ENCODE results near the gene SLC16A9.
"Not testable (repeated sequence)": the region's sequence is repeated elsewhere in the genome, so short reads cannot be mapped to it uniquely, and the experiment has no call there.

SLC16A9 gene, protein sequence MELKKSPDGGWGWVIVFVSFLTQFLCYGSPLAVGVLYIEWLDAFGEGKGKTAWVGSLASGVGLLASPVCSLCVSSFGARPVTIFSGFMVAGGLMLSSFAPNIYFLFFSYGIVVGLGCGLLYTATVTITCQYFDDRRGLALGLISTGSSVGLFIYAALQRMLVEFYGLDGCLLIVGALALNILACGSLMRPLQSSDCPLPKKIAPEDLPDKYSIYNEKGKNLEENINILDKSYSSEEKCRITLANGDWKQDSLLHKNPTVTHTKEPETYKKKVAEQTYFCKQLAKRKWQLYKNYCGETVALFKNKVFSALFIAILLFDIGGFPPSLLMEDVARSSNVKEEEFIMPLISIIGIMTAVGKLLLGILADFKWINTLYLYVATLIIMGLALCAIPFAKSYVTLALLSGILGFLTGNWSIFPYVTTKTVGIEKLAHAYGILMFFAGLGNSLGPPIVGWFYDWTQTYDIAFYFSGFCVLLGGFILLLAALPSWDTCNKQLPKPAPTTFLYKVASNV

DNA sequence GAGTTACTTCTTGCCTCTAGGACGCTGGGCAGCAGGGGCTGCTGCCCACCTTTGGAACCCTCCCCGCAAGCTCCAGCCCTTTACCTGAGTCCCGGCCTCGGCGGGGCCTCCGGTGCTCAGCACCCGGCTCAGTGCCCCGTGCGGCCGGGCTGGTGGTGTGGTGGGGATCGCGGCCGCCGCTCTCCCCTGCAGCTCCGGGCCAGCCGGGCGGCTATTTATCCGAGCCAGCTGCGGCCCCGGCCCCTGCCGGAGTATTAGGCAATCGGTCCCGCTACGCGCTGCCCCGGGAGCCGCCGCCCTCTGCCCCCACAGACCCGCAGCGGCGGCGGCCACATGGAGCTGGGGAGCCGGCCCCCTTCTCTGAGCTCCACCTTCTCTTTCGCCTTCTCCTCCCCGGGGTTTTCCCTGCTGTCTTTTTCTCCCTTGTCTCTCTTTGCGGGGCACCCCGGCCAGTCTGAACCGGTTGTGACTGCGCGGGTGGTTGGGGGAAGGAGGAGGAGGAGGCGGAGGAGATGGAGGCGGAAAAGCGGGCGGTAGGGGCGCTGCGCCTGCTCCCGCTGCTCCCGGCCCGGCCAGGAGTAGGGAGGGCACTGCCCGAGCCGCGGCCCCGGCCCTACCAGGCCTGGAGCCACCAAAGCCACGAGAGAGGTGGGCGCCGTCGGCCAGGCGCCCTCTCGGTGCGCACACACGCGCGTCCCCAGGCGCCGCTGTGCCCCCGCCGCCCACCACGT lies at the start of gene SLC16A9:
TSS of gene SLC16A9 (minus strand) at position 456 of the 731 bp plus-strand sequence. CDS start 25,559 bp downstream, outside the sequence.
- DNase-seq (ENCODE audit: low read depth), result no peak

DNA sequence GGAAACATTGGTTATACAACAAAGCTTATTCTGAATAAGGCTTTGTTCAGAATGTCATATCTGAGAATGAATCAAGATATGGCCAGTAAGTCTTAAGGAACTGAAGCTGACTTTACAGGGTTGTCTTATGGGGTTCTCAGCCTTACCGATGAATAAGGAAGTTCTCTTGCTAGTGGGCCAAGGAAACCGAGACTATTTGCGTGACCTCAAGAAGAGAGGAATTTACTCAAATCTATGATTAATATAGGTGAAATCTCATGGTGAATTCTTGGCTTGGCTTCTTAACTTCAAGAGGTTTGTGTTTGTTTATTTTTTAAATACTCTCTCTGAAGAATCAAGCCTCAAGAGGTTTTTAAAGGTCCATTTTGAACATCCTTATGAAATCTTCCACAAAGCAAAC lies 48.3 kb upstream of the SLC16A9 start:
- no peak for DNase-seq (ENCODE audit: low read depth)

DNA sequence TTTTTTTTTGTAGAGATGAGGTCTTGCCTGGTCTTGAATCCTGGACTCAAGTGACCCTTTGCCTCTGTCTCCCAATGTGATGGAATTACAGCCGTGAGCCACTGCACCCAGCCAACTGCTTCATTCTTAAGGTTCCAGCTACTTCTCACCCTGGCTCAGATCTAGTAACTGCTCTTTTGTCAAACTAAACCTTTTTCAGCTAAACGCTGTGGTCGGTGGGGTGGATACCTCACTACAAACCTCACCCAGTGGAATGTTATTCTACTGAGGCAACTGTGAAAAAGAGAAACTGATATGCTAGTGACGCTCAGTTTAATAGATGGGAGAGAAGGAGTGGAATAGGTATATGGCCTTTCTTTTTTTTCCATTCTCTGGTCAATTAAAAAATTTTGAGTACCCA lies 45.3 kb upstream of the SLC16A9 start:
- no peak for DNase-seq (ENCODE audit: low read depth)

DNA sequence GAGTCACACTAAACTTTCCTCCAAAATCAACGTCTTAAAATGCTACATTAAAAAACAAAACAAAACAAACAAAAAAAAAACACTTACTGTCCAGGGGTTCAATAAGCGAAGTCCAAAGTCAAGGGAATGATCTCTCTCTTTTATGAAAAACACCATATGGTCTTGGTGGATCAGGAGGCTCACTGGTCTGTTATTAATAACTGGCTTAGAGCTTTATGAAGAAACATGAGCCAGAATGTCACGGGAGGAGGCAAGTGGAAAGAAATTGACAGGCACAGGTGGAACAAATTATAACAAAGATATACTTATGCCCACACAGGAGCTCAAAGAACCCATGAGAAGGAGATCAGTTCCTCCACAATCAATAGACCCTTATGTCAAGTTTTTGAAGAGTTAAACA lies 43.6 kb upstream of the SLC16A9 start, which contains the start of gene MRLN:
TSS of gene MRLN (minus strand) at position 189 of the 400 bp plus-strand sequence.
- no peak for DNase-seq (ENCODE audit: low read depth)

DNA sequence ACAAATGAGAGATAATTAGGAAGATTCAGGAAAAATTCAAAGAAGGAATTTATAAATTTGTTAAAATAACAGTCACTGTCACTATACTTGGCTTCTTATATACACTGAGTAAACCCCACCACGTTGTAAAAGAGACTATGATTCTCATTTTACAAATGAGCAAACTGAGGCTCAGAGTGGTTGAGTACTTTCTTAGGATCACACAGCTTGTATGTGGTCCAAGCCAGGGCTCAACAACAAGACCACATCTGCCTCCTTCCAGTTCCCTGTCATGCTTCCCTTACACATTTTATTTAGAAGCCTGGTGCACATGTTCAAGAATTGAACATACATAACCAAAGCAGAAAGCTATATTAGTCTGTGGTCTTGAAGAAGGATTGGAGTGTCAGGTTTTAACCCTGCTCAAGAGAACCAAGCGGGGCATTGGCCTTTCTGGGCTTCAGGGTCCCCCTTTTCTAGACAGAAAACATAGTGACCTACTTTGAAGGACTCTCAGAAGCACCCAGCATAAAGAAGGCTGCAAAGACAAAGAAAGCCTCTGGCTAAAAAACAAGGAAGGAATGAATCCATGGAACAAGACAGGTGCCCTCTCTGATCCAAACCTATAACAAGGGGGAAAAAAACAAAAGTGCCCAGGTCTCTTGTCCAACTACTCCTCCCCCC lies 42.8 kb upstream of the SLC16A9 start:
- no peak for DNase-seq (ENCODE audit: low read depth)

DNA sequence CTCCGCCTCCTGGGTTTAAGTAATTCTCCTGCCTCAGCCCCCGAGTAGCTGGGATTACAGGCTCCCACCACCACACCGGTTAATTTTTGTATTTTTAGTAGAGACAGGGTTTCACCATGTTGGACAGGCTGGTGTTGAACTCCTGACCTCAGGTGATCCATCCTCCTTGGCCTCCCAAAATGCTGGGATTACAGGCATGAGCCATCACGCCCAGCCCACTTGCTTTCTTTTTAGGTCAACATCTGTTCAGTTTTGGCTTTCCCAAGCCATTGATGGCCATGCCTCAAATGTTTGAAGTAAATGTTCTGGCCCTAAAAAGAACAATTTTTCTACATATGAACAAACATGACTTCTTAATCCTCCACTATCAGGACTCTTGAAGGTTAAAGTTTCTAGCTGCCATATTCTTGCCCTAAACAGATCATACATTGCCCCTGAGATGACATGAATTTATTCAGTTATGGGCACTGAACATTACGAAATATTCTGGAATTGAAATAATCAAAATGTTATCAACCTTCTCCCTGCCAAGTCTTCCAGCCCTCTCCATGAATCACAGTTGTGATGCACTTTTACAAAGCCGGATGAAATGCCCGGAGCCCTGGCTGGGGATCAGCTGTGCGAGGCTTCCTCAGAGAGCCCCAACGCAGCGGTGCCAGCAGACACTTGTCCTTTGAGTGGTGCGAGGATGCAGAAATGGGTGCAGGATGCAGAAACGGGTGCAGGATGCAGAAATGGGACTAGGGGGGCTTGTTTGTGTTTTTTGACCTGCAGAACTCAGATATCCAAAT lies 40.7 kb upstream of the SLC16A9 start:
- DNase-seq (ENCODE audit: low read depth), result no peak

DNA sequence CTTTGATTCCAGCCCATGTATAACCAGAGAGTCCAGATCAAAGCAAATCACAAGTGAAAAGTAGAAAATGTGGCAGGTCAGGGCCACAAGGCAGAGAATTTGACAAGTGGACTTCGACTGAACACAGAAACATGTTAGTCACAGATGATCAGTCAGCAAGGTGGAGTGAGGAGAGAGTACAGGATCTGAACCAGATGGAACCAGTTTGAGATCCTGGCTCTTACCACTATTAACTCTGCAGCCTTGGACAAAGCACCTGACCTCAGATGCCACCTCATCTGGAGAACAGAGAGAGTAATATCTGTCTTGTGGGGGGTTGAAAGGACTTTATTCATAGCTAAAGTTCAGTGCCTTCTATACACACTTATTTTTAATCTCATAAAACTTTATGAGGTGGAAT lies 39.2 kb upstream of the SLC16A9 start:
- DNase-seq (ENCODE audit: low read depth), result no peak

DNA sequence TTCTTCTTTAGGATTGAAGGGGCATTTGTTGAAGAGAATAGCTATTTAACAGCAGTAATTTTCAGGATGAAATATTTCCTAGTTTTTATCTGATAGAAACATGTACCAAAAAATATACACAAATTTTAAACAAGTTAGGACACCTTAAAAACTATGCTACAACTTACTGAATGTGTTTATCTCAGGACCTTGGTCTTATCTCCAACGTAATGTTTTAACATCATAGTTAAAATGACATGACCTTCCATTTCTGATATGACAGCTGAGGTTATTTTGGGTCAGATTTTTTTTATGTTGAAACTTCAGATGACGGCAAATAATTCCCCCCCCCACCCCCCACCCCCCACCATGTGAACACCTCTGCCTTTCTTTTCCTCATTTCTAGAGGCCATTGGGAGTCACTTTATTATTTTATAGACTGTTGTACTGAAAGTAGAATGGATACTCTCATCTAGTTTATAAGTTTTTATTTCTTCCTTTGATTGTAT lies 35.6 kb upstream of the SLC16A9 start:
- DNase-seq (ENCODE audit: low read depth), result no peak

DNA sequence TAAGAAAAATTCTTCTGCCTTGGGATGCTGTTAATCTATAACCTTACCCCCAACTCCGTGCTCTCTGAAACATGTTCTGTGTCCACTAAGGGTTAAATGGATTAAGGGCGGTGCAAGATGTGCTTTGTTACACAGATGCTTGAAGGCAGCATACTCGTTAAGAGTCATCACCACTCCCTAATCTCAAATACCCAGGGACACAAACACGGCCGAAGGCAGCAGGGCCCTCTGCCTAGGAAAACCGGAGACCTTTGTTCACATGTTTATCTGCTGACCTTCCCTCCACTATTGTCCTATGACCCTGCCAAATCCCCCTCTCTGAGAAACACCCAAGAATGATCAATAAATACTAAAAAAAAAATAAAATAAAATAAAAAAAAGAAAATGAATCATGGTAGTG lies 35.1 kb upstream of the SLC16A9 start:
- not testable (repeated sequence) for DNase-seq (ENCODE audit: low read depth)

DNA sequence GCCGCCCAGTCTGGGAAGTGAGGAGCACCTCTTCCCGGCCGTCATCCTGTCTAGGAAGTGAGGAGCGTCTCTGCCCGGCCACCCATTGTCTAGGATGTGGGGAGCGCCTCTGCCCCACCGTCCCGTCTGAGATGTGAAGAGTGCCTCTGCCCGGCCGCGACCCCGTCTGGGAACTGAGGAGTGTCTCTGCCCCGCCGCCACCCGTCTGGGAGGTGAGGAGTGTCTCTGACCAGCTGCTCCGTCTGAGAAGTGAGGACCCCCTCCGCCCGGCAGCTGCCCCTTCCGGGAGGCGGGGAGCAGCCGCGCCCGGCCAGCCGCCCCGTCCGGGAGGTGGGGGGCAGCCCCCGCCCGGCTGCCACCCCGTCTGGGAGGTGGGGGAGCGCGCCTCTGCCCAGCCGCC lies 34.5 kb upstream of the SLC16A9 start:
- not testable (repeated sequence) for DNase-seq (ENCODE audit: low read depth)

DNA sequence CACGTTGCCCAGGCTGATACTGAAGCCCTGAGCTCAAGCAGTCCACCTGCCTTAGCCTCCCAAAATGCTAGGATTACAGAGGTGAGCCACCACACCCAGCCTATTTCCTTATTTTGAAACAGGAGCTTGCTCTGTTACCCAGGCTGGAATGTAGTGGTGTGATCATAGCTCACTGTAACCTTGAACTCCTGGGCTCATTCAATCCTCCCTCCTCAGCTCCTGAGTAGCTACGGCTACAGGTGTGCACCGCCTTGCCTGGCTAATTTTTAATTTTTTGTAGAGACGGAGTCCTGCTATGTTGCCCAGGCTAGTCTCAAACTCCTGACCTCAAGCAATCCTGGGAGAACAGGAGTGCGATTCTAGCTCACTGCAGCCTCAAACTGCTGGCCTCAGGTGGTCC lies 31.9 kb upstream of the SLC16A9 start:
- DNase-seq (ENCODE audit: low read depth), result no peak

DNA sequence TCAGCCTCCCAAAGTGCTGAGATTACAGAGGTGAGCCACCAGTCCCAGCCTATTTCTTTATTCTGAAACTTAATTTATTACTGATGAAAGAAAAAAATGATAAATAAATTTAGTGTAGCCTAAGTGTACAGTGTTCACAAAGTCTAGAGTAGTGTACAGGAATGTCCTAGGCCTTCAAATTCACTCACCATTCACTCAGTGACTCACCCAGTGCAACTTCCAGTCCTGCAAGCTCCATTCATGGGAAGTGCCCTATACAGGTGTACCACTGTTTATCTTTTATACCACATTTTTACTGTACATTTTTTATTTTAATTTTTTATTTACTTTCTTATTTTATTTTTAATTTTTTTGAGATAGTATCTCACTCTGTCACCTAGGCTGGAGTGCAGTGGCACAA lies 31.4 kb upstream of the SLC16A9 start:
- no peak for DNase-seq (ENCODE audit: low read depth)

DNA sequence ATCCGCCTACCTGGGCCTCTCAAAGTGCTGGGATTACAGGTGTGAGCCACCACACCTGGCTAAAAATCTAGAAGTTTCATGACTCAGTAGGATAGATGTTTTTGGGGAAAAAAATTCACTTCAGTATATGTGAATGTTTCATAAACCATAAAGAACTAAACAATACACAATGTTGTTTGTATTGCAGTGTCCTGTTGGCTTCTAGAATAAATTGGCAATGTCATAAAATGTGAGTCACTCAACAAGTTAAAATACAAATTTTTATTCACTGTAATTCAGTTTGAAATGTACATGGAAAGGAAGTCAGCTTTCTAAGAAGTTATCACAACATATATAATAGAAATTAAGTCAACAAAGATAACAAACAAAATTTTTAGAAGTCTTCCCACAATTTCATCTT lies 27.1 kb upstream of the SLC16A9 start:
- DNase-seq (ENCODE audit: low read depth), result no peak

DNA sequence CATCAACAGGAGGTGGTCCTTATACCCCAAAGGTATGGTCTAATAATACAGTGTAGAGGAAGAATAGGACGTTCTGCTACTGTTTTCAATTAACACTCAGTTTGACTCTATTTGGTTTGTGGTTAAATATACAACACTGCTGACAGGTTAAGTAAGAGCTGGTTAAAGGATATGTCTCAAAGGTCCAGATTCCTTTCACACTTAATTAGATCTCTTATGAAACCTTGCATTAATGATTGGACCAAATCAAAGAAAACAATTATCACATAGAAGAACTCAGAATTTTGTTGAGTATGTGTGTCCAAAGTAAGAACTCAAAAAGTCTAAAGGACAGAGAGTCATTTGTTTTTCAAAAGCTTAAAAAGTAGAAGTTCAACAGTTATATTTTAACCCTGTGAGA lies 25.6 kb upstream of the SLC16A9 start:
- no peak for DNase-seq (ENCODE audit: low read depth)

DNA sequence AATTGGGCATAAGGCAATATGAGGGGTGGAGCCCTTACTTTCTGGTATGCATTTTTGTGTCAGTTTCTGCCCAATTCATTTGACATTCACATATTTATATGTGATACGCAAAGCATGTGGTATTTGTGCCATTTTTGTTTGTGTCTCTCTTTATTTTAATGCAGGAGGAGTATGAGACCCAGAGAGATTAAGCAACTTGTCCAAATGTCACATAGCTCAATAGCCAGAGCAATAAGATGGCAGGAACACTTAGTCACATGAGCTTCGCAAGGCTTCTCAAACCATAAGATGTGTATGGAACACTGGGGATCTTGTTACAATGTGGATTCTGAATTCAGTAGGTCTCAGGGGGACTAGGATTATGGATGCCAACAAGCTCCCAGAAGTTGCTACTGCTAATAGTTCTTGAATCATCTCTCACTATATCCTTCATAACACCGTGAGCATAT lies 24.4 kb upstream of the SLC16A9 start:
- no peak for DNase-seq (ENCODE audit: low read depth)

DNA sequence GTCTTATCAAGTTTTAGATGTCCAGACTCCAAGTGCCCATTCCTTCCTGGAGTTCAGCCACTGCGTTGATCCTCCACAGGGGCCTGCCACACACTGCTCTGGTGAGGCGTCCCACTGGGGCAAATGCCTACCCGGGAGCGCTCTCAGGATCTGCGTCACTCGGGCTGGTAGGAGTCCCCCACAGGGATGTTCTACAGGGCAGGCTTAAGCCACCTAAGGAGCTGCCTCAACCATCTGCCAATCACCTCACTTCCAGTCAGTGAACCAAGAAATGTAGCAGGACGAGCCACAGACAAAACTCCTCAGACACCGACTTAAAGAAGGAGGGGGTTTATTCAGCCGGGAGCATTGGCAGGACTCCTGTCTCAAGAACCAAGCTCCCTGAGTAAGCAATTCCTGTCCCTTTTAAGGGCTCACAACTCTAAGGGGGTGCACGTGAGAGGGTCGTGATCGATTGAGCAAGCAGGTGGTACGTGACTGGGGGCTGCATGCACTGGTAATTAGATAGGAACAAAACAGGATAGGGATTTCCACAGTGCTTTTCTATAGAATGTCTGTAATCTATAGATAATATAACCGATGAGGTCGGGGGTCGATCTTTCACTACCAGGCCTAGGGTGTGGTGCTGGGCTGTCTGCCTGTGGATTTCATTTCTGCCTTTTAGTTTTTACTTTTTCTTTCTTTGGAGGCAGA lies 23.8 kb upstream of the SLC16A9 start:
- not testable (repeated sequence) for DNase-seq (ENCODE audit: low read depth)

DNA sequence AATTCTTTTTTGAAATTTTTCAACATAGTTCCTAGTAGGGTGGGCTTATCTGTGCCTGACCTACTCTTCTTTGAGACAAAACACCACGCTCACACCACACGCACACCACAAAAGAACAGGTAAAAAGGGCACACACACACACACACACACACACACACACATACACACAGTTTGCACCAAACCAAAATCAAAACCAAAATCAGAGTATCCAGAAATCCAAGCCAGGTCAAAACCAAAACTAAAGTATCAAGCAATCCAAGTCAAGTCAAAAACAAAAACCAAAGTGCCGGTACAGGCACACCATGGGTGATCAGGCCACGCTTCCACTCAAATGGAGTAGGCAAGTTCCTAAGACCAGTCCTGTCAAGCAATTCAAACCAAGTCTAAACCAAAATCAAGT lies 23.2 kb upstream of the SLC16A9 start:
- not testable (repeated sequence) for DNase-seq (ENCODE audit: low read depth)

DNA sequence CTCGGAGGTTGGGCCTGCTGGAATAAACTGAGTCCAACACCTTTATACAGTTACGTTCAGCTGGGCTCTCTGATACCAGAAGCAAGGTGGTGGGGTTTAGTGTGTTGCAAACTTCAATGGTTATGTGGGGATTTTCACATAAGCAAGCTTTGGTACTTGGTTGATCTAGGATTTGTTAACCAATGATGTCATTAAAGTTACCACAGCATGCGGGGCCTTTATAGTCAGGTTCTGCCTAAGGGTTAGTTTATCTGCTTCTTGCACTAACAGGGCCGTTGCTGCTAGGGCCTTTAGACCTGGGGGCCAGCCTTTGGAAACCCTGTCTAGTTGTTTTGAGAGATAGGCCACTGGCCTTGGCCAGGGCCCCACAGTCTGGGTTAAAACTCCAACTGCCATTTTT lies 19.5 kb upstream of the SLC16A9 start:
- not testable (repeated sequence) for DNase-seq (ENCODE audit: low read depth)

DNA sequence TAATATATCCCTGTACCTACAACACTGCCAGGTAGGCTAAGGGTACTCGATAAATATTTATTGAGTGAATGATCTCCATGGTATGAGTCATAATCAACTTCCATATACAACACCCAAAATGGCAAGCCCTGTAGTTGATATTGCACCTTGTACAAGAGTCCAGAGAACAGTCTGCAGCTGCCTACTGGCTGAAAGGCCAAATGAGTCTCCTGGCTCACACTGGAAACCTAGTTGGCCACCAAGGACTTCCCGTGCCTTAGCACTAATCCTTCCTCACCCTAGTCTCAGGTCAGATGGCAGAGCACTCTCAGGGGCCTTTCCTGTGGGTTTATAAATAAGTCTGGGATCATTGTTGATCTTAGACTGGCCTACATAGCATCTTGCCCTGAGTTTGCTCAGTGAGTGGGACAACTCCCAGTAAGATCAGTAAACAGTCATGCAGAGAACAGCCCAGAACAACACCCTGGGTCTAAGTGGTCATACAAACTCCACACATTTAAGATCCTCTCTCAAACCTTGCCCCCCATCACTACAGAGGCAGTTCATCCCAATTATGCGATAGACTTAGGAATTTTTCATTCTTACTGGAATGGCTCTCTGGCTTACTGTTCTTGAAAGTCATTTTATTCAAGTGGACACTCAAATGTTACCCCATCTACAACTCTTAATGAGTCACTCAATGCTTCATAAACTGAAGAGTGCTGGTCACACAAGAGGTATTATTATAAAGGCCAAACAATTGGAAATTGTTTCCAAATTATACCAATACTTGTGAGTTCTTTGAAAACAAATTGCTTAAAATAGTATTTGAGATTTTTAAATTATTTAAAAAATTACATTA lies 14.7 kb upstream of the SLC16A9 start:
- DNase-seq (ENCODE audit: low read depth), result no peak

DNA sequence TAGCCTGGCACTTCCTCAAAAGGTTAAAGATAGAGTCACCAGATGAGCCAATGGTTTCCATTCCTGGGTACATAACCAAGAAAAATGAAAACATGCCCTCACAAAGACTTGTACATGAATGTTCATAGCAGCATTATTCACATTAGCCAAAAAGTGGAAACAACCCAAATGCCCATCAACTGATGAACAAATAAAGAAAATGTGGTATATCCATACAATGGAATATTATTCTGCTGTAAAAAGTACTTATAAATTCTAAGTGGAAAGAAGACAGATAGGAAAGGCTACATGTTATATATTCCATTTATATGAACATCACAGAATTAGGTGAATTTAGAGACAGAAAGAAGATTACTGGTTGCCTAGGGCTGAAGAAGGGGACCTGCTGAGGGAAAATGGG lies 10.7 kb upstream of the SLC16A9 start:
- DNase-seq (ENCODE audit: low read depth), result no peak
